HEK293 (cell line): Measurements from ENCODE around the gene CYB561D2.

Experiments used
- CTCF ChIA-PET: fragments of 350-600 bp; formaldehyde crosslinking; extraction: SDS; loops from one replicate; lab custom pipeline; 2021; ENCODE audit warnings: antibody characterized with exemption; lab: Yijun Ruan, JAX
- POLR2A ChIA-PET: fragments of 300-600 bp; formaldehyde crosslinking; extraction: SDS; loops from one replicate; lab custom pipeline; 2020; ENCODE audit warnings: antibody characterized with exemption, inconsistent platforms; lab: Yijun Ruan, JAX
- H3K27ac ChIP-seq: fragments of 200-500 bp; sonication (Bioruptor generic); 2 replicates; pipeline ENCODE4 v1.5.1; 2014; ENCODE audit warnings: low read depth, low read length, control low read depth, inconsistent platforms; ENCODE audit errors: extremely low read depth
- H3K36me3 ChIP-seq, 2 experiments: fragments of 200-500 bp in 1 of 2; sonication (Bioruptor generic) in 1 of 2; 1 replicate in 1 of 2; 2 replicates in 1 of 2; pipeline ENCODE4 v1.5.1; 2014 to 2017; ENCODE audit warnings: inconsistent platforms in 2 of 2, low read length in 2 of 2; ENCODE audit not compliant: control insufficient read depth in 2 of 2, insufficient read depth in 1 of 2
- H3K4me1 ChIP-seq: fragments of 200-500 bp; sonication (Bioruptor generic); 2 replicates; pipeline ENCODE4 v1.5.1; 2014; ENCODE audit warnings: mild to moderate bottlenecking, low read length, inconsistent platforms; ENCODE audit not compliant: control insufficient read depth, insufficient read depth
- H3K4me3 ChIP-seq: 2 replicates; pipeline ENCODE4 v1.5.1; 2011; ENCODE audit warnings: low read depth, mild to moderate bottlenecking, control low read depth, low read length, moderate library complexity
- H3K9me3 ChIP-seq: fragments of 200-500 bp; sonication (Bioruptor generic); 2 replicates; pipeline ENCODE4 v1.5.1; 2014; ENCODE audit warnings: low read depth, low read length, inconsistent platforms; ENCODE audit not compliant: control insufficient read depth, insufficient read depth
- CTCF ChIP-seq: fragments of 450-650 bp; formaldehyde crosslinking; IDR thresholded peaks from 2 replicates; pipeline ENCODE4 v1.5.1; 2016; ENCODE audit warnings: missing biosample characterization, missing genetic modification characterization
- EGR2 ChIP-seq: fragments of 450-650 bp; formaldehyde crosslinking; IDR thresholded peaks from 2 replicates; pipeline ENCODE4 v1.5.1; 2016; ENCODE audit warnings: low read depth, missing biosample characterization, missing genetic modification characterization
- TCF7L2 ChIP-seq: IDR thresholded peaks from 2 replicates; pipeline ENCODE4 v1.6.1; 2011; ENCODE audit warnings: low read depth, mild to moderate bottlenecking, inconsistent platforms, low read length, moderate library complexity, borderline replicate concordance
- YY1 ChIP-seq: fragments of 450-650 bp; formaldehyde crosslinking; IDR thresholded peaks from 2 replicates; pipeline ENCODE4 v1.5.1; 2018; ENCODE audit warnings: missing biosample characterization, missing genetic modification characterization
- ZBTB20 ChIP-seq: fragments of 450-650 bp; formaldehyde crosslinking; IDR thresholded peaks from 2 replicates; pipeline ENCODE4 v1.5.1; 2016; ENCODE audit warnings: missing biosample characterization, missing genetic modification characterization
- ZBTB49 ChIP-seq: fragments of 450-650 bp; formaldehyde crosslinking; IDR thresholded peaks from 2 replicates; pipeline ENCODE4 v1.5.1; 2016; ENCODE audit warnings: missing biosample characterization, missing genetic modification characterization, low read depth
- ZEB2 ChIP-seq: fragments of 450-650 bp; formaldehyde crosslinking; IDR thresholded peaks from 2 replicates; pipeline ENCODE4 v1.5.1; 2016; ENCODE audit warnings: missing biosample characterization, missing genetic modification characterization
- ZFHX2 ChIP-seq: fragments of 450-650 bp; formaldehyde crosslinking; conservative IDR thresholded peaks from 2 replicates; pipeline ENCODE4 v1.5.1; 2016; ENCODE audit warnings: missing biosample characterization, missing genetic modification characterization
- ZNF140 ChIP-seq: fragments of 450-650 bp; formaldehyde crosslinking; IDR thresholded peaks from 2 replicates; pipeline ENCODE4 v1.5.1; 2016; ENCODE audit warnings: missing biosample characterization, missing genetic modification characterization
- ZNF175 ChIP-seq: fragments of 450-650 bp; formaldehyde crosslinking; IDR thresholded peaks from 2 replicates; pipeline ENCODE4 v1.5.1; 2016; ENCODE audit warnings: missing biosample characterization, missing genetic modification characterization
- ZNF37A ChIP-seq: fragments of 450-650 bp; IDR thresholded peaks from 2 replicates; pipeline ENCODE4 v1.5.1; 2018; ENCODE audit warnings: missing biosample characterization, missing genetic modification characterization
- ZNF404 ChIP-seq: fragments of 450-650 bp; formaldehyde crosslinking; IDR thresholded peaks from 2 replicates; pipeline ENCODE4 v1.5.1; 2017; ENCODE audit warnings: missing biosample characterization, missing genetic modification characterization
- ZNF555 ChIP-seq: fragments of 450-650 bp; formaldehyde crosslinking; conservative IDR thresholded peaks from 2 replicates; pipeline ENCODE4 v1.5.1; 2017; ENCODE audit warnings: missing biosample characterization, mild to moderate bottlenecking, missing genetic modification characterization, inconsistent platforms
- ZNF626 ChIP-seq: fragments of 450-650 bp; sonication (Bioruptor Pico); formaldehyde crosslinking; IDR thresholded peaks from 2 replicates; pipeline ENCODE4 v1.5.1; 2018; ENCODE audit warnings: missing biosample characterization, missing genetic modification characterization, inconsistent platforms

Gene CYB561D2

GRCh38 chr3:50385754-50386153 lies 35.1 kb downstream of the CYB561D2 start:
- Histone ChIP-seq H3K4me3 (no peak overlapping the region), H3K9me3 (no peaks in the 10 kb centered on the region), H3K27ac (no peak overlapping the region), H3K4me1 (no peaks in the 10 kb centered on the region), H3K36me3 (no peaks in the 10 kb centered on the region)
- TF ChIP-seq ZBTB49, result no peak
- no peak for TF ChIP-seq ZNF404
- no peak for TF ChIP-seq YY1
- no peak for TF ChIP-seq TCF7L2
- TF ChIP-seq ZNF37A (tag by site-specific recombination), result no peak
- no peak for TF ChIP-seq ZNF175 (tag by site-specific recombination)
- ChIA-PET CTCF (interaction anchor here (0.7 to 1.7 kb wide), 2 partner anchors 50 to 87 kb away, joined by 4 to 5 read pairs; no protein-coding TSS in a partner anchor), POLR2A (no interaction called here)

- Histone ChIP-seq H3K27ac (no peak overlapping the region), H3K9me3 (no peaks in the 10 kb centered on the region), H3K36me3 (no peaks in the 10 kb centered on the region), H3K4me3 (no peak overlapping the region), H3K4me1 (no peaks in the 10 kb centered on the region)
- CTCF ChIA-PET, result interaction anchor here (0.6 kb wide), 2 partner anchors 81 kb away, joined by 3 read pairs; no protein-coding TSS in a partner anchor
- POLR2A ChIA-PET, result no interaction called here
- TF ChIP-seq ZNF140 (tag by site-specific recombination) (no peak), CTCF (tag by site-specific recombination) (peak; percentile 30; the same call in 1 of the 2 replicates), ZBTB20 (tag by site-specific recombination) (no peak)
These were observed 37.5 kb downstream of the CYB561D2 start for GRCh38 chr3:50388016-50388719.

GRCh38 chr3:50388720-50389413 lies 38.2 kb downstream of the CYB561D2 start:
- Histone ChIP-seq H3K36me3 (no peaks in the 10 kb centered on the region), H3K27ac (no peak overlapping the region), H3K9me3 (no peaks in the 10 kb centered on the region), H3K4me3 (no peak overlapping the region), H3K4me1 (no peaks in the 10 kb centered on the region)
- POLR2A ChIA-PET, result no interaction called here
- TF ChIP-seq ZFHX2 (tag by site-specific recombination) (peak; percentile 67), ZNF626 (no peak), ZEB2 (tag by site-specific recombination) (no peak), EGR2 (tag by site-specific recombination) (peak; percentile 61), ZNF555 (no peak)
- CTCF ChIA-PET, result interaction anchor here (0.6 to 0.8 kb wide), 2 partner anchors 13 to 81 kb away, joined by 3 read pairs; no protein-coding TSS in a partner anchor
